Measurements from ENCODE around the gene OR2A42.
"Not testable (repeated sequence)": the region's sequence is repeated elsewhere in the genome, so short reads cannot be mapped to it uniquely, and the experiment has no call there.

The OR2A42 gene, protein sequence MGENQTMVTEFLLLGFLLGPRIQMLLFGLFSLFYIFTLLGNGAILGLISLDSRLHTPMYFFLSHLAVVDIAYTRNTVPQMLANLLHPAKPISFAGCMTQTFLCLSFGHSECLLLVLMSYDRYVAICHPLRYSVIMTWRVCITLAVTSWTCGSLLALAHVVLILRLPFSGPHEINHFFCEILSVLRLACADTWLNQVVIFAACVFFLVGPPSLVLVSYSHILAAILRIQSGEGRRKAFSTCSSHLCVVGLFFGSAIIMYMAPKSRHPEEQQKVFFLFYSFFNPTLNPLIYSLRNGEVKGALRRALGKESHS

GRCh38 chr7:144239365-144239764 is at the start of gene OR2A42:
OR2A42 (minus strand) TSS chr7:144239605; CDS start chr7:144232843, 6,762 bp downstream.
- DNase-seq = not testable (repeated sequence)

- not testable (repeated sequence) for DNase-seq
Measured at GRCh38 chr7:144287171-144287784, 47.9 kb upstream of the OR2A42 start.

DNA sequence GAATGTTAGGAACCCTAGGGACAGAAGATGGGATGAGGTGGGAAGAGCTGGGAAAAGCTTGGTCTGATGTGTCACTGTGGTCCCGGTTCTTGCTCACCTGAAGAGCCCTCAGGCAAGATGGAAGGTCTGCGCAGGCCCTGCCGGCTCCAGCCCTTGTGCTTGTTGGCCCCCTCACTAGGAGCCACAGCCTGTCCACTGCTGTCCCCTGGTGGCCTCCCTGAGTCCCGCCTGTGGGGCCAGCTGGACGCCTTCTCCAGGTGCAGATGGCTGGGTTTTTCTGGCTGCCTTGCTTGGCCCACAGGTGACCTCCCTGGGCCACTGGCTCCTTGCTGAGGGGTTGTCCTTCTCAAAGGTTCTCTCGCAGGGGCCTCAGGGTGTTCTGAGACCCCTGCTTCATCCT is 44.3 kb upstream of the OR2A42 start:
- DNase-seq = not testable (repeated sequence)

DNA sequence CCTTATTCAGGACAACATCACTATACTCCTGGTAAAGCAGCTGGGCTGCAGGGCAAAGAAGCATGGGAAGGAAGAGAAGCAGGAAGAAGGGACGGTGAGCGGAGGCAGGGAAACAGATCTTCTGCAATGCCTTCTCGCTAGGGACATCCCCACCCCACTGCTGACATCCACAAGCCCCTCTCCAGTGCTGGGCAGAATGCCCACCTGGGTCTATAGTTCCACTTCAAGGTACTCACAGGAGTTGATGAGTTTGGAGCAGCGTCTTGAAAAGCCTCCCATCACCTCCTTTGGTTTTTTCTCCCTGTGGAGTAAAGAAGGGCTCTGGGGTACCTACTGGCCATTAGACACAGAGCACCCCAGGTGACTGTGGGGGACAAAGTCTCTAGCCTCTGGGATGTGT is 43.1 kb upstream of the OR2A42 start:
- not testable (repeated sequence) for DNase-seq

DNA sequence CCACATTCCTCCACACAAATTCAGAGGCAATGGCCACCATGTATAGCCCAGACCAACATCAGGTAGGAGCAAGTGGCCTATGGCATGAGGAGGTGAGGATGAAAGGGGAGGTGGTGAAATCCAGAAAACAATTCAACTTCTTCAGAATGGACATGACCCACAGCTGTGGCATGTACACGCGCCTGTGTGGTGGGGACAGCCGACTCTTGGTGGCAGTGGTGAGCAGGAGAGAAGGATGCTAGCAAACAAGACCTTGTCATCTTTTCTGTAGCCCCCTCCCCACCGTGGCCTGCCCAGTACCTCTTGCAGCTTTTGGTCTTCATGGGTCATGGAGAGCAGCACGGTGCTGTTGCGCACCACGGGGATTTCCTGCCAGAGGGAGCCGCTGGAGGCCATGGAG is 42.6 kb upstream of the OR2A42 start:
- DNase-seq = not testable (repeated sequence)

DNA sequence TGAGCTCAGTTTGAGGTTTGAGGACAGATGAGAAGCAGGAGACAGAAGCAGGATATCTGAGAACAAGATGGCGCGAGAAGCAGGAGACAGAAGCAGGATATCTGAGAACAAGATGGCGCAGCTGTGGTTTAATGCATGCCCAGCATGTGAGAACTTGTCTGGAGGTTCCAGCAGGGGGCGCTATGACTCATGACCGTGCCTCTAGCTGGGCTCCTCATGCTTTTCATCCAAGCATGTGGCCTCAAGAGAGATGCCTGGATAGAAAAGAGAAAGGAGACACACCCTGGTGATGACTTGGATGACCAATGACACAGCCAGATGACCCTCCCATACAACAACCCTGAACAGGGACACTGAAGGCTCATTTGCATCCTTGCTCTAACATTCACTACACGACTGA is 40.6 kb upstream of the OR2A42 start:
- DNase-seq = not testable (repeated sequence)

- DNase-seq = not testable (repeated sequence)
Measured at GRCh38 chr7:144275281-144275680, 35.9 kb upstream of the OR2A42 start.

GRCh38 chr7:144269188-144269587 is 29.8 kb upstream of the OR2A42 start, which contains the start of gene CTAGE8:
CTAGE8 (minus strand) TSS chr7:144269288; CDS start chr7:144269250, 38 bp downstream.
- not testable (repeated sequence) for DNase-seq

GRCh38 chr7:144264692-144265091 is 25.3 kb upstream of the OR2A42 start, which contains the start of gene OR2A7:
OR2A7 (minus strand) TSS chr7:144264792; CDS start chr7:144259628, 5,164 bp downstream.
- not testable (repeated sequence) for DNase-seq

DNA sequence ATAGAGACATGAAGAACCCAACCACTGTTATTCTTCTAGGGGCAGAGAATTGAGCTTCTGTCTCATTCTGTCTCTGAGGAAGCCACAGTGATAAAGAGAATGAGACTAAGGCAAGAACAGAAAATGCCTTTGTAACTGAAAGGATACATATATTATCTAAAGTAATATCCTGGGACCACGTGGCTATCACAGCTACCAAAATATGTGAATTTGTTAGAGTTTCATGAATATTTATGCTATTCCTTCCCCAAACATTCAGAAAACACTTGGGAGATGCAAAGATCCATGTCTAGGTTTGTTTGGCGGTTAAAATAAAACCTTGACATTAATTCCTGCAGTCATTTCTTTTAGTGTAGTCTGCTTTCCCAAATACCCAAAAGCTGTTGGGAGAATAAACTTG is 22.7 kb upstream of the OR2A42 start:
- DNase-seq = not testable (repeated sequence)

- DNase-seq = not testable (repeated sequence)
Measured at GRCh38 chr7:144259067-144259466, 19.7 kb upstream of the OR2A42 start.

DNA sequence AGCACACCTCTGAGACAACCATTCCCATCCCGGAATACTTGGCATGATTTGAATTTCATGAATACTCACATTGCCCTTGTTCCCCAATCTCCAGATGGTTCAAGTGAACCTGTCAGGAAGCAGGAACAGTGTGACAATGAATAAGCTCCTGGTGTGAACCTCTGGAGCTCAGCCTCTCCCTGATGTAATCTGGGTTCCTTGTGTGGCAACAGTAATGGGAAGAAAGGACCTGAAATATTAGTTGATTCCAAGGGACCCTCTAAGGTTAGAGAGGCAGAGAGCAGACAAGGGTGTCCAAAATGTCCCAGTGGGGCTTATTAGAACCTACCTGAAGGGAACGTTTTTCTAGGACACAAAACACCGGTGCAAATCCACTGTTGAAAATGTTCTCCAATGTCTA is 16.7 kb upstream of the OR2A42 start:
- DNase-seq = no peak

- no peak for DNase-seq
Measured at GRCh38 chr7:144255471-144255897, 16.1 kb upstream of the OR2A42 start.

- not testable (repeated sequence) for DNase-seq
Measured at GRCh38 chr7:144252307-144252706, 12.9 kb upstream of the OR2A42 start.

DNA sequence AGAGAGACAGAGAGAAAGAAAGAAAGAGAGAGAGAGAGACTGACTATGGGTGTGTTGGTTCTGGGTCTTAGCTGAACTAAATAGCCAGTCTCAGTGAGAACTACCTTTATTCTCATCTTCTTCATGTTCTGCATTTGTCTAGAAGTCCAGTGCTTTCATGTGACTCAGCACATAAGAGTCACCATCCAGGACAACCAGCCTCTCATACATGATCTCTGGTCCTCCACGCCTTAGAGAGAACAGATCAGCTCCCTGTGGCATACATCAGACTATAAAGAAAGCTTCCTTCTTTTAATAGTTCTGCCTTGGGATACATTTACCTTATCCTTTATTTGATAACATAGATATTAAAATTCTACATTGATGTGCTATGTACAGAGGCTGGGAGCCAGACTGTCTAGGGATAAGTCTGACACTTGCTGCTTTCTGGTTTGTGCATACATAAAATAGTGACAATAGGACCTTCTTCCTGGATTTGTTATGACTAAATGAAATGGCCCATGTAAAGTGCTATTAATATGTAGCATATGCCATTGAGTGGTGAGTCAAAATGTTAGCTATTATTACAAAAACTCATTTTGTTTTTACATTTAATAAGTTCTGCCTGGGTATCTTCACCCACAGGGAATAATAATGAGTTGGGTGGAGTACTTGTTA is 8.4 kb upstream of the OR2A42 start:
- DNase-seq = not testable (repeated sequence)

DNA sequence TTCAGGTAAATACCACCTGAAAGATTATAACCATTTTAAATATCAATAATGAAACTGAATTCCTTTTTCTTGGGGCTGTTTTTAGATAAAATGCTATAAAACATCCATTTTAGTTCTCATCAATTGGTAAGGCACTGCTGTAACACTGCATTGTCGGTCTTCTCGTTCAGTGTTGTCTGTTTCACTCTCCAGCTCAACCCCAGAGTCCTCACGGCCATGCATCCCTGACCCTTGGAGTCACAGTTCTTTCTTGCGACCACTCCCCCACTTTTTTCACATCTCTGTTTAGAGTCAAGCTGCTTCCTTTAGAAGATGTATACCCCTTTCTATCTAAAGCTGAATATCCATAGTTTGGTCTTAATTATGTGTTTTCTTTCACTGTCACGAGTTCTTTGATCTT is 7.6 kb upstream of the OR2A42 start:
- not testable (repeated sequence) for DNase-seq

GRCh38 chr7:144245372-144245771 is 6.0 kb upstream of the OR2A42 start:
- not testable (repeated sequence) for DNase-seq

DNA sequence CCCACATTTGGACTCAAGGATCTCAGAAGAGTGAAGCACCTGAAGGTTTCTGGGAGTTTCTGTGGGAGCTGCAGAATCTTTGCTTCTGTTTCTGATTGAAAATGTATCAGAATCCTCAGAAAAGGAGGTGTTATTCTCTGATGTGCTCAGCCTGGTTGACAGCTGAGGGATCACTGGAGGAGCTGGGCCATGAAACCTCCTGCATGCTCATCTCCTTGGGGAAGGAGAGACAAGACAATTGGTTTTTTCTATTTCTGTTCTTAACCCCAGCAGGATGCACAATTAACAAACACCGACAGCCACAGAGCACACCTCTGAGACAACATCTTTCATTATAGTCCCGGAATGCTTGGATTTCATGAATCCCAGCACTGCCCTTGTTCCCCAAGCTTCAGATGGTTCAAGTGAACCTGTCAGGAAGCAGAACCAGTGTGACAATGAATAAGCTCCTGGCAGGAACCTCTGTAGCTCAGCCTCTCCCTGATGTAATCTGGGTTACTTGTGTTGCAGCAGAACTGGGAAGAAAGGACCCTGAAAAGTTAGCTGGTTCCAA is 799 bp downstream of the OR2A42 start:
- DNase-seq = not testable (repeated sequence)

- not testable (repeated sequence) for DNase-seq
Measured at GRCh38 chr7:144233039-144233438, 6.4 kb downstream of the OR2A42 start.

DNA sequence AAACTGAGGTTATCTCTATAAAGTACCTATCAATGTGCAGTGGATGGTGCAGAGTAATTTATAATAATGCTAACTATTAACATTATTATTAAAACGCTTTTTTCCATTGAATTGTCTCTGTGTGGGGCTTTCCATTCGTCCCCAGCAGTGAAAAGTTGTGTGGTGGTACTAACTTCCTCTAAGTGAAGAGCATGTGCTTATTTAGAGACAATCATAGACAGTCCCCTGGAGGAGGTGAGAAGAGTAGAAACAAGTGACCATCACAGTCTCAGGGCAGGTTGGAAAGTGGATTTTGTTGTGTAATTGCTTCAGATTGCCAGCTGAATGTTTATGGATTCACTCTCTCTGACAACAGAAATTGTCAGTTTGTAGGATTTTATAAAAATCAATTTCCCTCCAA is 8.4 kb downstream of the OR2A42 start:
- DNase-seq = not testable (repeated sequence)

GRCh38 chr7:144228810-144229209 is 10.6 kb downstream of the OR2A42 start:
- DNase-seq = not testable (repeated sequence)

- DNase-seq = not testable (repeated sequence)
Measured at GRCh38 chr7:144226866-144227265, 12.5 kb downstream of the OR2A42 start.

DNA sequence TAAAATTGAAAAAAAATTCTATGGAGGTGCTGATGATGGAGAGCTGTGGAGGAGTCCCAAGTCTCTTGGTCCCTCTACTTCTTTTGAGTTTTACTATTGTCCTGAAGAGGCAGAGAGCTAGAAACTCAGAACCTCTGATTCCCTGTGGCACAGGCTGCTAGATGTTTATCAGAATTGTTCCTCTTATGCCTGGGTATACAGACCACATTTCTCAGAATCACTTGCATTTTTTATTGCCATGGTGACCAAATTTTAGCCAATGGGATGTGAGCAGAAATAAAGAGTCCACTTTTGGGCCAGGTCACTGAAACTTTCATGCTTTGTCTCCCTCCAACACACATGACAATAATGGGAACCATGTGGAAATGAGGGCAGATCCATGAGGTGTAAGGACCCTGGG is 15.7 kb downstream of the OR2A42 start:
- DNase-seq = not testable (repeated sequence)

Measured in OCI-M1 (cell line).